RWPE2 (cell line): ENCODE measurements around the gene HS6ST1.

ENCODE experiments used
- ATAC-seq: fragments of 200-7000 bp; cut with Tn5 transposase; 3 replicates; pipeline ENCODE4 v1.9.1; 2021; ENCODE audit warnings: low read depth
- DNase-seq: peaks from one replicate; pipeline ENCODE4 v3.0.0-alpha.2; 2020; ENCODE audit warnings: low spot score
- H3K27ac ChIP-seq: fragments of 450-650 bp; 2 replicates; pipeline ENCODE4 v1.5.1; 2017; ENCODE audit warnings: mild to moderate bottlenecking; ENCODE audit not compliant: poor library complexity, severe bottlenecking
- H3K27me3 ChIP-seq: fragments of 250-450 bp; sonication (Bioruptor Pico); 2 replicates; pipeline ENCODE4 v1.5.1; 2021; ENCODE audit warnings: mild to moderate bottlenecking, moderate library complexity; ENCODE audit not compliant: insufficient read depth, poor library complexity, severe bottlenecking
- H3K36me3 ChIP-seq: fragments of 250-450 bp; sonication (Bioruptor Pico); 2 replicates; pipeline ENCODE4 v1.5.1; 2020; ENCODE audit warnings: low read depth, mild to moderate bottlenecking, moderate library complexity
- H3K4me1 ChIP-seq: fragments of 250-450 bp; sonication (Bioruptor Pico); 2 replicates; pipeline ENCODE4 v1.5.1; 2021; ENCODE audit warnings: mild to moderate bottlenecking, moderate library complexity; ENCODE audit not compliant: insufficient read depth, poor library complexity, severe bottlenecking
- H3K4me3 ChIP-seq: fragments of 250-450 bp; sonication (Bioruptor Pico); 2 replicates; pipeline ENCODE4 v1.5.1; 2021; ENCODE audit warnings: mild to moderate bottlenecking, moderate library complexity; ENCODE audit not compliant: severe bottlenecking
- H3K9me3 ChIP-seq: fragments of 250-450 bp; sonication (Bioruptor Pico); 2 replicates; pipeline ENCODE4 v1.5.1; 2021; ENCODE audit warnings: mild to moderate bottlenecking, moderate library complexity; ENCODE audit not compliant: severe bottlenecking
- TF ChIP-seq, protein P1 (sequence below): fragments of 450-650 bp; IDR thresholded peaks from one replicate; pipeline ENCODE4 v1.5.1; 2017; ENCODE audit warnings: mild to moderate bottlenecking, moderate library complexity; ENCODE audit not compliant: poor library complexity, severe bottlenecking

HS6ST1 gene

DNA sequence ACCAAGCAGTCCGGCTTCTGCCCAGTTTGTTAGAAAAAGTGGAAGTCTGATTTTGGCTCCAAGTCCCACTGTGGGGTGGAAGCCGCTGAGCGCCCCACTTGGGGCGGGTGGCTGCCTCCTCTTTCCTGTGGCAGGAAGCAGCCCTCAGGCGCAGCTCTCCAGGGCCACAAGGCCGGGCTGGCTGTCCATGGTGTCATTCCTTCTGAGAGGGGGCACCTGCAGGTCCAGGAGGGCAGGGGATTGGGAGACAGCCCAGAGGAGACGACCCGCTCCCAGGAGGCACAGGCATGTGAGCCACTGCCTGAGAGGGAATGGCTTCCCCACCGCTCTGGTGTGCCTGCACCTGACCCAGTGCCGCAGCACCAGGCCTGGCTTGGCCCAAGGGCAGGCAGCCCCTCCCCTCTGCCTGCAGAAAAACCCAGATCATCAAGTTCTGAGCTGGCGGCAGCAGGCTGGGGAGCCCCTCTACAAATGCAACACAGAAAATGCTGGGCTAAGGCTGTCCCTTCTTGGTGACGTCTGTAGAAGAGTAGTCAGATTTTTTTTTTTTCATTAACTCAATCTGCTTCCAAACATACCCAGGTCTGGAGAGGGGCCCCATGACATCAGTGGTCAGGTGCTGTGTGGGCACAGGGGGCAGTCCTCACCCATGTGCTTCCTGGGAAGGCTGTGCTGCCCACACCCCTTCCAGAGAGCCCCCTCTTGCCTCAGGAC lies 38.4 kb downstream of the HS6ST1 start:
- H3K36me3 ChIP-seq = no peaks in the 10 kb centered on the region
- TF ChIP-seq, protein P1, sequence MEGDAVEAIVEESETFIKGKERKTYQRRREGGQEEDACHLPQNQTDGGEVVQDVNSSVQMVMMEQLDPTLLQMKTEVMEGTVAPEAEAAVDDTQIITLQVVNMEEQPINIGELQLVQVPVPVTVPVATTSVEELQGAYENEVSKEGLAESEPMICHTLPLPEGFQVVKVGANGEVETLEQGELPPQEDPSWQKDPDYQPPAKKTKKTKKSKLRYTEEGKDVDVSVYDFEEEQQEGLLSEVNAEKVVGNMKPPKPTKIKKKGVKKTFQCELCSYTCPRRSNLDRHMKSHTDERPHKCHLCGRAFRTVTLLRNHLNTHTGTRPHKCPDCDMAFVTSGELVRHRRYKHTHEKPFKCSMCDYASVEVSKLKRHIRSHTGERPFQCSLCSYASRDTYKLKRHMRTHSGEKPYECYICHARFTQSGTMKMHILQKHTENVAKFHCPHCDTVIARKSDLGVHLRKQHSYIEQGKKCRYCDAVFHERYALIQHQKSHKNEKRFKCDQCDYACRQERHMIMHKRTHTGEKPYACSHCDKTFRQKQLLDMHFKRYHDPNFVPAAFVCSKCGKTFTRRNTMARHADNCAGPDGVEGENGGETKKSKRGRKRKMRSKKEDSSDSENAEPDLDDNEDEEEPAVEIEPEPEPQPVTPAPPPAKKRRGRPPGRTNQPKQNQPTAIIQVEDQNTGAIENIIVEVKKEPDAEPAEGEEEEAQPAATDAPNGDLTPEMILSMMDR = no peak
- H3K9me3 ChIP-seq = no peaks in the 10 kb centered on the region

DNA sequence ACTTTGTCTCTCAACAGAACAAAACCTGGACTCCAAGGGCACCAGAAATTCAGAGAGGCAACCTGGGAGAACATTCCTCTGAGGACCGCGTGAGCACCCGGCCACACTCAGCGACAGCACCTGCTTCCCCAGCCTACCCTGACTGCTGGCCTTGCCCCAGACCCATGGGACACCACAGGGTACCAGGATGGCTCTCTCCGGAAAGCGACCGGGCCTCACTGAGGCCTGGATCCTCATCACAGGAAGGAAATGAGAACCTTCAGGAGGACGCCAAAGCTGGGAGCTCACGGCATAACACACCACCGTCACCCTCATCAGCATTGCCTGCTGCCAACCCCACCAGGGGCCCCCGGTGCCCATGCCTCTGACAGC lies 38.9 kb downstream of the HS6ST1 start:
- Histone ChIP-seq H3K9me3 (no peaks in the 10 kb centered on the region), H3K4me1 (peaks cover 3% of the 10 kb centered on the region), H3K36me3 (0 out of 2 replicates have a peak, but pooled peaks cover 4% of the 10 kb centered on the region), H3K27ac (no peak overlapping the region), H3K4me3 (no peak overlapping the region), H3K27me3 (no peaks in the 10 kb centered on the region)
- TF ChIP-seq, protein P1 = no peak
- ATAC-seq (no peak), DNase-seq (no peak)

More for the DNA sequence above, 38.4 kb downstream of the HS6ST1 start:
- ATAC-seq (no peak), DNase-seq (no peak)
- Histone ChIP-seq H3K4me3 (no peak overlapping the region), H3K27ac (no peak overlapping the region), H3K27me3 (no peaks in the 10 kb centered on the region), H3K4me1 (peaks cover 3% of the 10 kb centered on the region)

- DNase-seq (no peak), ATAC-seq (no peak)
- TF ChIP-seq, protein P1 = no peak
- Histone ChIP-seq H3K27ac (no peak overlapping the region), H3K9me3 (no peaks in the 10 kb centered on the region), H3K36me3 (0 out of 2 replicates have a peak, but pooled peaks cover 7% of the 10 kb centered on the region), H3K4me3 (no peak overlapping the region), H3K4me1 (peaks cover 3% of the 10 kb centered on the region), H3K27me3 (no peaks in the 10 kb centered on the region)
Observed at GRCh38 chr2:128279009-128279408, 39.7 kb downstream of the HS6ST1 start.

DNA sequence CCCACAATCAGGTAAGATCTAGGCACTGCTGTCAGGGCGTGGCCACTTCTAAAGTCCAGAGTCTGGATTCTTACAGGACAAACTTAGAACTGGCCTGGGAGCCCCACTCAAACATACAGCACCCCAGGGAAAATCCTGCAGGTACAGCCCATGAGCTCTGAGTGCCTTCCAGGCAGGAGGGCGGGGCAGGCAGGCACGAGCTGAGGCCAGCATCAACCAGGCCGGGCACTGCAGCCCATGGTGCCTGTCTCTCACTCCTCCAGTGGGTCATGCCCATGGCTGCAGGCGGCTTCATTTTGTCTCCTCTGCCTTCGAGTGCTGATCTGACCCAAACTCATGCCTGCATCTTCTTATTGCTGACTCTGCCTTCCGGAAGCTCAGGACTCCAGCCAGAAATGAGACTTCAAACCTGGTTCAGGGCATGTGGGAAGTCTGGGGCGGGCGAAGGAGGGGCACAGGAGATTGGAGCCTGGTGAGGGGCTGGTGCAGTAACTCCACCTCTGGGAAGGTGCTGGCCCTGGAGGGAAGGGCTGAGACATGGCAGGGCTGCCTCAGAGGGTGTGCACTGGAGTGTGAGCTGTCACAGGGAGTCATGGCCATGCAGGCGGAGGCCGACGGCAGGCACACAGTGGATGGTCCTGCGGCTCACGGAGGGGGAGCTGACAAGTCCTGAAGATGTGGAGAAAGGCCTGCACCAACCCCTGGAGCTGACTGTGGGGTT lies 40.5 kb downstream of the HS6ST1 start:
- Histone ChIP-seq H3K4me3 (no peak overlapping the region), H3K27me3 (no peaks in the 10 kb centered on the region), H3K9me3 (no peaks in the 10 kb centered on the region), H3K4me1 (peaks cover 3% of the 10 kb centered on the region), H3K36me3 (0 out of 2 replicates have a peak, but pooled peaks cover 7% of the 10 kb centered on the region), H3K27ac (no peak overlapping the region)
- ATAC-seq (no peak), DNase-seq (no peak)
- TF ChIP-seq, protein P1 = no peak
